HCT116 (cell line): ENCODE results near the gene PCDHGA9. TPM values are rescaled to one million over a fixed set of nuclear protein-coding genes. Genes with fewer than 3 reads are reported as not detected.

Source experiments
- ATAC-seq: fragments of 200-7000 bp; cut with Tn5 transposase; 2 replicates; pipeline ENCODE4 v1.9.1; 2020; ENCODE audit warnings: mild to moderate bottlenecking, moderate library complexity
- BruUV-seq: library from RNA; stranded (reverse); fragments of 400-500 nt; replicated peaks from 2 replicates; lab custom pipeline; 2021; lab: Mats Ljungman, UMichigan
- CTCF ChIA-PET: fragments of 300-600 bp; sonication (Branson Sonifier 250); formaldehyde crosslinking; loops from one replicate; lab custom pipeline; 2021; ENCODE audit warnings: antibody characterized with exemption; lab: Charles Lee
- POLR2A ChIA-PET: fragments of 300-600, 350-600 bp; sonication (Branson Sonifier 250); formaldehyde crosslinking; loops from one replicate; lab custom pipeline; 2021; ENCODE audit warnings: antibody characterized with exemption; lab: Charles Lee
- RAD21 ChIA-PET, 2 experiments: fragments of 300-600 bp; sonication (Branson Sonifier 250); formaldehyde crosslinking; loops; one replicate each; lab custom pipeline; 2023; ENCODE audit warnings: low total read pairs in 2 of 2; ENCODE audit not compliant: uncharacterized antibody in 2 of 2, unreplicated experiment in 2 of 2, low non-redundant PET in 1 of 2; lab: Charles Lee
- DNase-seq: peaks from one replicate; pipeline ENCODE4 v3.0.0-alpha.2; 2010; ENCODE audit warnings: low read depth, low spot score
- H2AFZ ChIP-seq: fragments of 200-600 bp; shearing (Covaris generic), sonication (generic); 2 replicates; pipeline ENCODE4 v1.6.1; 2017; ENCODE audit warnings: low read depth, mixed run types, mixed read lengths, antibody characterized with exemption, low read length; ENCODE audit not compliant: poor library complexity, severe bottlenecking
- H3K27ac ChIP-seq: 2 replicates; pipeline ENCODE4 v1.5.1; 2012; ENCODE audit warnings: low read depth, low read length
- H3K27me3 ChIP-seq: fragments of 200-600 bp; sonication (generic); 2 replicates; pipeline ENCODE4 v1.6.1; 2016; ENCODE audit warnings: mixed run types, low read length, mixed read lengths; ENCODE audit not compliant: insufficient read depth
- H3K36me3 ChIP-seq, 2 experiments: fragments of 200-500 bp in 1 of 2; fragments of 200-600 bp in 1 of 2; sonication (Bioruptor generic) in 1 of 2; sonication (generic) in 1 of 2; 2 replicates each; pipeline versions ENCODE4 v1.5.1 to v1.6.1; 2014 to 2016; ENCODE audit warnings: low read length in 2 of 2, inconsistent platforms in 1 of 2, mixed read lengths in 1 of 2, mixed run types in 1 of 2; ENCODE audit not compliant: insufficient read depth in 2 of 2, control insufficient read depth in 1 of 2
- H3K4me1 ChIP-seq, 2 experiments: fragments of 200-600 bp in 1 of 2; sonication (generic) in 1 of 2; 2 replicates each; pipeline versions ENCODE4 v1.5.1 to v1.6.1; 2012 to 2017; ENCODE audit warnings: low read length in 2 of 2, inconsistent platforms in 1 of 2, mild to moderate bottlenecking in 1 of 2, mixed read lengths in 1 of 2, mixed run types in 1 of 2, moderate library complexity in 1 of 2; ENCODE audit not compliant: insufficient read depth in 2 of 2, control insufficient read depth in 1 of 2
- H3K4me2 ChIP-seq: fragments of 200-600 bp; sonication (generic); 2 replicates; pipeline ENCODE4 v1.6.1; 2017; ENCODE audit warnings: mixed run types, low read length, mixed read lengths
- H3K4me3 ChIP-seq, 2 experiments: fragments of 200-600 bp in 1 of 2; sonication (generic) in 1 of 2; replicated peaks in 1 of 2; 2 replicates each; pipeline ENCODE4 v1.5.1; 2011 to 2016; ENCODE audit warnings: low read length in 2 of 2, control low read depth in 1 of 2, low read depth in 1 of 2, mild to moderate bottlenecking in 1 of 2, mixed read lengths in 1 of 2, mixed run types in 1 of 2
- H3K79me2 ChIP-seq: fragments of 200-600 bp; sonication (generic); 2 replicates; pipeline ENCODE4 v1.6.1; 2017; ENCODE audit warnings: mild to moderate bottlenecking, mixed run types, low read length, moderate library complexity, mixed read lengths; ENCODE audit not compliant: insufficient read depth
- H3K9ac ChIP-seq: fragments of 200-600 bp; sonication (generic); 2 replicates; pipeline ENCODE4 v1.6.1; 2016; ENCODE audit warnings: low read length, mixed read lengths
- H3K9me2 ChIP-seq: fragments of 200-600 bp; sonication (generic), shearing (Covaris generic); 2 replicates; pipeline ENCODE4 v1.6.1; 2017; ENCODE audit warnings: mixed run types, mild to moderate bottlenecking, moderate library complexity; ENCODE audit not compliant: insufficient read depth
- H3K9me3 ChIP-seq, 2 experiments: fragments of 200-500 bp in 1 of 2; fragments of 200-600 bp in 1 of 2; sonication (Bioruptor generic) in 1 of 2; sonication (generic) in 1 of 2; 2 replicates each; pipeline ENCODE4 v1.6.1; 2014 to 2017; ENCODE audit warnings: low read length in 2 of 2, mixed read lengths in 2 of 2, inconsistent platforms in 1 of 2, low read depth in 1 of 2, mild to moderate bottlenecking in 1 of 2, mixed run types in 1 of 2, moderate library complexity in 1 of 2; ENCODE audit not compliant: control insufficient read depth in 1 of 2, insufficient read depth in 1 of 2
- H4K20me1 ChIP-seq: fragments of 200-600 bp; sonication (generic), shearing (Covaris generic); 2 replicates; pipeline ENCODE4 v1.6.1; 2017; ENCODE audit warnings: mixed run types, mild to moderate bottlenecking, moderate library complexity; ENCODE audit not compliant: insufficient read depth
- CBX3 ChIP-seq: IDR thresholded peaks from 2 replicates; pipeline ENCODE4 v1.6.1; 2012; ENCODE audit warnings: low read depth
- CEBPB ChIP-seq: IDR thresholded peaks from 2 replicates; pipeline ENCODE4 v1.6.1; 2012; ENCODE audit warnings: low read depth
- CTCF ChIP-seq, 3 experiments: fragments of 200-600 bp in 1 of 3; sonication (generic) in 1 of 3; IDR thresholded peaks in 2 of 3; conservative IDR thresholded peaks in 1 of 3; 2 replicates each; pipeline ENCODE4 v1.5.1; 2012 to 2017; ENCODE audit warnings: low read depth in 2 of 3, low read length in 2 of 3, antibody characterized with exemption in 1 of 3, borderline replicate concordance in 1 of 3, control low read depth in 1 of 3, mild to moderate bottlenecking in 1 of 3, mixed read lengths in 1 of 3, mixed run types in 1 of 3, moderate library complexity in 1 of 3; ENCODE audit not compliant: insufficient read depth in 1 of 3
- EGR1 ChIP-seq: IDR thresholded peaks from 2 replicates; pipeline ENCODE4 v1.6.1; 2012; ENCODE audit warnings: low read depth
- ELF1 ChIP-seq: IDR thresholded peaks from 2 replicates; pipeline ENCODE4 v1.6.1; 2012; ENCODE audit warnings: low read depth, borderline replicate concordance
- EZH2 ChIP-seq: fragments of 200-600 bp; sonication (generic); IDR thresholded peaks from 2 replicates; pipeline ENCODE4 v1.6.1; 2017; ENCODE audit warnings: antibody characterized with exemption, mixed run types
- EZH2phosphoT487 ChIP-seq: fragments of 200-600 bp; IDR thresholded peaks from 2 replicates; pipeline ENCODE4 v1.6.1; 2018; ENCODE audit warnings: antibody characterized with exemption, borderline replicate concordance
- FOSL1 ChIP-seq: IDR thresholded peaks from 2 replicates; pipeline ENCODE4 v1.6.1; 2012; ENCODE audit warnings: low read depth
- JUND ChIP-seq: IDR thresholded peaks from 2 replicates; pipeline ENCODE4 v1.6.1; 2012
- MAX ChIP-seq: IDR thresholded peaks from 2 replicates; pipeline ENCODE4 v1.6.1; 2012
- POLR2A ChIP-seq: IDR thresholded peaks from 2 replicates; pipeline ENCODE4 v1.7.0; 2011; ENCODE audit warnings: borderline replicate concordance; ENCODE audit not compliant: insufficient read depth, insufficient read length; ENCODE audit errors: extremely low read depth
- POLR2AphosphoS5 ChIP-seq: IDR thresholded peaks from 2 replicates; pipeline ENCODE4 v1.6.1; 2011; ENCODE audit warnings: mild to moderate bottlenecking, low read depth, low read length, moderate library complexity
- RAD21 ChIP-seq: IDR thresholded peaks from 2 replicates; pipeline ENCODE4 v1.6.1; 2012; ENCODE audit warnings: low read depth, mild to moderate bottlenecking
- REST ChIP-seq: IDR thresholded peaks from 2 replicates; pipeline ENCODE4 v1.6.1; 2012; ENCODE audit warnings: low read depth
- SP1 ChIP-seq: IDR thresholded peaks from 2 replicates; pipeline ENCODE4 v1.6.1; 2012; ENCODE audit warnings: low read depth
- SRF ChIP-seq: IDR thresholded peaks from 2 replicates; pipeline ENCODE4 v1.6.1; 2012; ENCODE audit warnings: low read depth
- TCF7L2 ChIP-seq: IDR thresholded peaks from 2 replicates; pipeline ENCODE4 v1.7.0; 2011; ENCODE audit warnings: borderline replicate concordance, inconsistent platforms; ENCODE audit not compliant: insufficient read depth, insufficient read length; ENCODE audit errors: extremely low read depth
- YY1 ChIP-seq: IDR thresholded peaks from 2 replicates; pipeline ENCODE4 v1.6.1; 2011; ENCODE audit warnings: low read length, low read depth, moderate library complexity, mild to moderate bottlenecking; ENCODE audit not compliant: insufficient replicate concordance; ENCODE audit errors: extremely low read depth
- ZFX ChIP-seq: fragments of 450-650 bp; IDR thresholded peaks from 2 replicates; pipeline ENCODE4 v1.6.1; 2017
- ZNF274 ChIP-seq: fragments of 200-500 bp; sonication (Bioruptor generic); IDR thresholded peaks from 2 replicates; pipeline ENCODE4 v1.6.1; 2014; ENCODE audit warnings: mild to moderate bottlenecking, low read depth, low read length, inconsistent platforms
- intact Hi-C: fragments of 100-400 bp; cut with micrococcal nuclease; formaldehyde crosslinking; loops from 2 replicates; pipeline ENCODE4 v1.10.0; 2022
- total RNA-seq: library from RNA; stranded (reverse); gene quantifications from one replicate; pipeline ENCODE4 v1.2.1, GENCODE V29; 2021; ENCODE audit not compliant: unreplicated experiment

PCDHGA9 gene
- total RNA-seq, 1 experiment from 2014 or later = 0.34 TPM

GRCh38 chr5:141422742-141423291 lies 20.2 kb downstream of the PCDHGA9 start:
- CTCF ChIA-PET = no interaction called here

More at GRCh38 chr5:141422742-141423291, 20.2 kb downstream of the PCDHGA9 start:
- no peaks in the 10 kb centered on the region for H4K20me1 ChIP-seq
- H3K27ac ChIP-seq = no peak overlapping the region
- no peaks in the 10 kb centered on the region for H3K36me3 ChIP-seq
- no peak overlapping the region for H2AFZ ChIP-seq
- intact Hi-C loops = no loop called here
- no peak overlapping the region for H3K4me3 ChIP-seq
- ChIA-PET RAD21 (no interaction called here), POLR2A (no interaction called here)
- no TSS peak for BruUV-seq
- no peak overlapping the region for H3K9ac ChIP-seq
- peaks cover 4 to 22% of the 10 kb centered on the region in 2 experiments; a peak in 2 of 4 replicates for H3K9me3 ChIP-seq
- H3K79me2 ChIP-seq = no peaks in the 10 kb centered on the region
- H3K27me3 ChIP-seq = no peaks in the 10 kb centered on the region
- no peaks in the 10 kb centered on the region for H3K9me2 ChIP-seq
- H3K4me1 ChIP-seq = no peaks in the 10 kb centered on the region
- TF ChIP-seq CTCF (IDR thresholded peaks at IDR 0.05 in 2 of 3, conservative IDR thresholded peaks at IDR 0.05 in 1 of 3; ENCODE audit: borderline replicate concordance in 1 of 3, insufficient read depth in 1 of 3, low read depth in 2 of 3, low read length in 2 of 3) = no peak
- TF ChIP-seq ELF1 = no peak
- TF ChIP-seq ZNF274 = no peak
- no peak for TF ChIP-seq POLR2AphosphoS5
- no peak for TF ChIP-seq ZFX
- no peak for TF ChIP-seq EZH2phosphoT487
- no peak for TF ChIP-seq EGR1
- no peak for TF ChIP-seq RAD21
- TF ChIP-seq SP1 = no peak
- no peak for TF ChIP-seq POLR2A
- TF ChIP-seq CBX3 = no peak
- TF ChIP-seq EZH2 = no peak
- no peak for TF ChIP-seq CEBPB
- no peak for TF ChIP-seq TCF7L2
- TF ChIP-seq YY1 = no peak
- TF ChIP-seq SRF = no peak
- TF ChIP-seq JUND = no peak
- TF ChIP-seq FOSL1 = no peak
- TF ChIP-seq MAX = no peak
- TF ChIP-seq REST = no peak
- ATAC-seq (no peak), DNase-seq (no peak)
- no peak overlapping the region for H3K4me2 ChIP-seq
